GM19438 (cell line): ENCODE data around the gene ADGRL3.
"Not testable (repeated sequence)": the region's sequence is repeated elsewhere in the genome, so short reads cannot be mapped to it uniquely, and the experiment has no call there.

Source experiments
- ATAC-seq: cut with Tn5 transposase; IDR thresholded peaks from one replicate; pipeline ENCODE4 v1.9.1; 2021; ENCODE audit warnings: low read depth; ENCODE audit not compliant: unreplicated experiment

Gene ADGRL3

DNA sequence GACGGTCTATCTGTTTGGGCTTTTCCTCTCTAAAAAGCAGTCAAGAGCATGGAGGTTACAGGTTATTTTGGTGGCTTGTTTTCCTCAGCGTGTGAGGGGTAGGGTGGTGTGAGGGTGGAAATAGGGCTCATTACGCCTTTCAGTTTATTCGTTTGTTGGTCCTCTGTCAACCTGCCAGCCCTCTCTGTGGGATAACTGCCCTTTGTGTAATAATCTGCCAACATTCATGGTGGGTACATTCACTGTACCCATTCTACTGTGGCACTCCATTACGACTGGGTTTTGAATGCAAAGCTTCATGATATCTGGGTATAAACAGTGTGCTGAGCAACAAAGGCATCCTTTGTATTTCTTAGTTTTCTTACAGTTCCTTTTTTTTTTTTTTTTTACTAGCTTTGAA lies 136.4 kb downstream of the ADGRL3 start:
- ATAC-seq, result no peak

- no peak for ATAC-seq
These were observed 136.8 kb downstream of the ADGRL3 start for GRCh38 chr4:61336916-61337315.

DNA sequence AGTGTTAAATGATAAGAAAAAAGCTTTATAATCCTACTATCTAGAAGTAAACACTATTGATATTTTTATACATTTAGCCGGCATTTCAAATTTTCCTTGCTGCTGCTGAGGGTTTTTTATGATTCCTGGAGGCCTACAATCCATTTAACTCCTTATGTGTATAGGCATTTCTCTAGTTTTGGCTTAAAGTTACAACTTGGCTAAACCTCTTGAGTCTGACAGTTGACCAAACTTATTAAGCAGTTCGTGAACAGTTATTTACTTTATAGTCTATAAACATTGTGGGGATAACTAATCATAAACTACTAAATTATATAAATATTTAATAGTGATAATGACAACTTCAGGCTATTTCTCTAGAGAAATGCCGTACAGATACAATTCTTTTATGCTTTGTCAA lies 141.9 kb downstream of the ADGRL3 start:
- ATAC-seq, result no peak

DNA sequence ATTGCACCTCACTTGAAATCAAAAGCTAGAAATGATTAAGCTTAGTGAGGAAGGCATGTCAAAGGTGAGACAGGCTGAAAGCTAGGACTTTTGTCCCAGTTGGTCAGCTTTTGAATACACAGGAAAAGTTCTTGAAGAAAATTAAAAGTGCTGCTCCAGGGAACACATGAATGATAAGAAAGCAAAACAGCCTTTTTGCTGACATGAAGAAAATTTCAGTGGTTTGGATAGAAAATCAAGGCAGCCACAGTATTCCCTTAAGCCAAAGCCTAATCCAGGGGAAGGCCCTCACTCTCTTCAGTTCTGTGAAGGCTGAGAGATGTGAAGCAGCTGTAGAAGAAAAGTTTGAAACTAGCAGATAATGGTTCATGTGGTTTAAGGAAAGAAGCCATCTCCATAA lies 150.8 kb downstream of the ADGRL3 start:
- no peak for ATAC-seq

DNA sequence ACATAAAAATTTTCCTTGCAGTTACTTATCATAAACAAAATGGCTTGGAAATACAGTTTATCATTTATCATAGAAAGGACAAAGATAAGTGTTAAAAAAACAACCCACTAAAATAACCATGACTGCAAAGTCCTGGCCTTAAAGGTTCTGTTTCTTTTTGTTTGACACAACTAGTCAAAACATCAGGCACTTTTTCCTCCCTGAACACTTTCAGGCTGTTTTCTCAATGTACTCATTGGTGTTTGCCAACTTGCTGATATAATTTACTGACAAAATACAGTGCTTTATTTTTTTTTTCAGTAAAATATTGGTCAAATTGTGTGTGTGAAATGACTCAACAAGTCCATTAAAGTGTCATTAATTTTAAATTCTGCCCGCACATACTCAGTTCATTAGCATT lies 156.6 kb downstream of the ADGRL3 start:
- ATAC-seq, result no peak

- ATAC-seq, result no peak
These were observed 159.2 kb downstream of the ADGRL3 start for GRCh38 chr4:61359301-61359700.

- not testable (repeated sequence) for ATAC-seq
These were observed 172.7 kb downstream of the ADGRL3 start for GRCh38 chr4:61372817-61373216.

- no peak for ATAC-seq
These were observed 173.8 kb downstream of the ADGRL3 start for GRCh38 chr4:61373901-61374440.

DNA sequence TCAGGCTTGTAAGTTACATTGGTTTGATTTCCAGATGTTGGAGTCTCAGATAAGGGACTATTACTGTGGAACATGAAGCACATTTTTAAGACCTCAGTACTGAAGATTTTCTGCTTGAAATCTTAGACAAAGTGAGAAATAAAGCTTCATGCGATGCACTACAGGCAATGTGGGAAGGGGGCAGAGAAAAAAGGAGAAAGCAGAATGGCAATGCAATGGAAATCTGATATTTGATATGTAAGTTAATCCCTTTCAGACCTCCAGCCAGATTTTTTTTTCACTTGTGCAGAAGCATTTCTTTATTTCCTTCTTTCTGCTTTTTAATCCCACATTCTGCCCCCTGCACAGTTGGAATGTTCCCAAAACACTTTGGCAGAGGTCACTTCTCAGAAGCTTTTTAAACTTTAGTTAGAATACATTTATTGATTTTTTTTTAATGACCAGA lies 174.3 kb downstream of the ADGRL3 start:
- no peak for ATAC-seq

DNA sequence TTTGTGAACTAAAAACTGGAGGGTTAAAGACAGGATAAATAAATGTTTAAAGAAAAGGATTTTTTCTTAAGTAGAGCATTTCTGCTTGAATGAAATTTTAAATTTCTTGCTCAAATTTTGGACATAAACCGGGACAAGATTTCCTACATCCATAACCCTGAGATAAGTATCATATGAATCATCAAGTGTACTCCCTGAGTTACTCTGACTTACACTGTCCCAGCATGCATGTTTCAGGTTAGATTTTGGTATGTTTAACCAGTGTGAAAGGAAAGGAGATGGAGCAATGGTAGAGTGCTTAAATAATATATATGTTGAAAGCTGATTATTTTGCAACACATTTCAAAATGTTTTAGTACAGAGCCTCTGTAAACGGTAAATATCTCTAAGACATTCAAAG lies 175.2 kb downstream of the ADGRL3 start:
- ATAC-seq, result no peak

- ATAC-seq, result no peak
These were observed 176.2 kb downstream of the ADGRL3 start for GRCh38 chr4:61376301-61376700.

DNA sequence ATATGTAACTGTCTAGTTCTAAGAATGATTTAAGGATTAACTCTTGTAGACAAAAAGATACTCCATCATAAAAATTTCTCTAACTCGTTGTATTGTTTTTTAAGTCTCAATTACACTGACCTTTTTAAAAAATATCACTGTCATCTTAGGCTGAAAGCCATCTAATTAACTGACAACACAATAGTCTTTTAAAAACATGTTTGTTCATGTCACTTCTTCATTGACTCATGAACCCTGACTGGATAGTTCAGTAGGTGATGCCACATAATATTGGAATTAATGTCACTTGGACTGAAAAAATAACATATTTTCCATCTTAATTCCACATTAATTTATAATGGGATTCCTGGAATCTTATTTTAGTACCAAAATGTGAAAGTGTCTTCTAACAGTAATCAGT lies 179.3 kb downstream of the ADGRL3 start:
- ATAC-seq, result no peak

- ATAC-seq, result no peak
These were observed 180.7 kb downstream of the ADGRL3 start for GRCh38 chr4:61380865-61381264.

DNA sequence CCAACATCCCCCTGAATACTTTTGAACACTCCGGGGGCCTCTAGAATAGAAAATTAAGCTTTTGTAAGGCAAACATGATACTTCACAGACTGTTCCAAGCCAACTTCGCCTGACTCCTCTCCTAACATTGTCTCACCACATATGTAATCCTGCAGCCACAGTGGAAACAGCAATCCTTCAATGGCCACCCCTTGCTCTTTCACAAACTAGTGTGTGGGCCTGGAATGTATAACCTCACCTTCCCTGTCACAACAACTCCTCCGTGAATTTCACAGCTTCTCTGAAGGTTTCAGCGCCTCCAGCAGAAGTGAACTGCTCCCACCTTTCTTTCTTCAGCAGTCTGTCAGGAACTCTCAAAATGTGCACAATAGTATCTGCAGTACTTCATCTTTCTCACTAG lies 185.1 kb downstream of the ADGRL3 start:
- ATAC-seq, result no peak

- ATAC-seq, result not testable (repeated sequence)
These were observed 187.2 kb downstream of the ADGRL3 start for GRCh38 chr4:61387372-61387771.

GRCh38 chr4:61389640-61390039 lies 189.5 kb downstream of the ADGRL3 start:
- ATAC-seq, result no peak

GRCh38 chr4:61395754-61396153 lies 195.6 kb downstream of the ADGRL3 start:
- ATAC-seq, result no peak

GRCh38 chr4:61397174-61397573 lies 197.0 kb downstream of the ADGRL3 start:
- ATAC-seq, result no peak

DNA sequence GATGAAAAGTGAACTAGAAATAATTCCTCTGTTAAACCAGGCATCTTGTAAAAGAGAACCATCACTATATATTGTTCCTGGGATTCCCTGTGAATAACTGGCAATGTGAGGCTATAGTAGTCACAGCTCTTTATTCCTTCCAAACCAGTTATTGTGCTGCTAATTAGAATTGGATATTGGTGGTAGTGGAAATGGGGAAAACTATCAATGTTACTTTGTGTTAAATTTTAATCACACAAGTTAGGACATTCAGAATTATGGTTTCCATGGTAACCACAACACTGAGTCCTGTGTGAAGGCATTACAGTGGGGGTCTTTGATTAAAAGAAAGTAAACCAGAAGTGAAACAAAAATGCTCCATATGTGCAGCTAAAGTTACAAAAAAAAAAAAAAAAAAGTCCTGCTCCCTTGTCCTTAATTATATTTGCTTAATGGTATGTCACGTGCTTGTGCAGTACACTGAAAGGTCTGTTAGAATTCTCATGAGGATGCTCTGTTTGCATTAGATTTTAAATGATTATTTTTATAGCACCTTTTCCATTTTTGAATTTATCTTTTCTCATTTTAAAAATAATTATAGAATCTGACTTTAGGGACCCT lies 200.4 kb downstream of the ADGRL3 start:
- ATAC-seq, result no peak

- ATAC-seq, result no peak
These were observed 201.6 kb downstream of the ADGRL3 start for GRCh38 chr4:61401771-61402170.

DNA sequence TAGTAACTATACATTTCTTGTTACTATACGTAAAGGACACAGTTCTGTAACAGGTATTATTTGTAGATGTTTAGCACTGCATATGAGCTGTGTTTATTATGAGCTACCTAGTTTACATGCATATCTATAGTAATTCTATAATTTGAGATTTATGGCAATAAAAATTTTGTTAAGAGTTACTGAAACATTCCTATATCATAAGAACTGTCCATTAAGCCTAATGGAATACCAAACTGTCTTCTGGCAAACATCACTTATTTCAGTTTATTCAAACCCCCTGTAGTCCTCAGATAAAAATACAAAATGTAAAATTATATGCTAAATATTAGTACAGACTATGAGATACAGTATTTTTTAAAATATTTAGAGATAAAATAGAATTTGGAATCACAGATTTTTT lies 205.2 kb downstream of the ADGRL3 start:
- no peak for ATAC-seq

DNA sequence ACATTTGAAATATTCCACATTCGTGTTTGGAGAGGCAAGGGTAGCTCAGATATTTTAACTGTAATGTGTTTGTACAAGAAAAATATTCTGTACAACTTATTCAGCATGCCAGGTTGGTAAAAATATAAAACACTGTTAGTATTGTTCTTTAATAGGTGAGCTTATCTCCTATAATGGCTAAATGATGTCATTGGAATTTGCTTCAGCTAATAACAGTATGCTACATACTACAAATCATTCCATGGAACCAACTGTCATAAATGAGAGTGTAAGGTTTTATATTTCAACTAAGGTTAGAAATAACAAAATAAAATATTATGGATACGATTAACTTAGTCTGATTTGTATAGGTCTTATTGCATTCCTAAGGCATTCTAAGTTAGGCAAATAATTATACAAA lies 206.6 kb downstream of the ADGRL3 start:
- ATAC-seq, result no peak
